GM18507 (cell line): ENCODE results near the gene WARS2.
A peak's percentile ranks its signal among the peaks of the same experiment; 100 is the strongest.
"Not testable (repeated sequence)": the region's sequence is repeated elsewhere in the genome, so short reads cannot be mapped to it uniquely, and the experiment has no call there.

Source experiments
- DNase-seq: peaks from one replicate; pipeline ENCODE4 v3.0.0; 2011; ENCODE audit warnings: low read depth; ENCODE audit not compliant: insufficient read length; ENCODE audit errors: extremely low spot score
- FAIRE-seq: peaks from 2 replicates; lab custom pipeline; 2011; peaks lifted over from hg19 to GRCh38; lab: Jason Lieb, UNC

The WARS2 gene

DNA sequence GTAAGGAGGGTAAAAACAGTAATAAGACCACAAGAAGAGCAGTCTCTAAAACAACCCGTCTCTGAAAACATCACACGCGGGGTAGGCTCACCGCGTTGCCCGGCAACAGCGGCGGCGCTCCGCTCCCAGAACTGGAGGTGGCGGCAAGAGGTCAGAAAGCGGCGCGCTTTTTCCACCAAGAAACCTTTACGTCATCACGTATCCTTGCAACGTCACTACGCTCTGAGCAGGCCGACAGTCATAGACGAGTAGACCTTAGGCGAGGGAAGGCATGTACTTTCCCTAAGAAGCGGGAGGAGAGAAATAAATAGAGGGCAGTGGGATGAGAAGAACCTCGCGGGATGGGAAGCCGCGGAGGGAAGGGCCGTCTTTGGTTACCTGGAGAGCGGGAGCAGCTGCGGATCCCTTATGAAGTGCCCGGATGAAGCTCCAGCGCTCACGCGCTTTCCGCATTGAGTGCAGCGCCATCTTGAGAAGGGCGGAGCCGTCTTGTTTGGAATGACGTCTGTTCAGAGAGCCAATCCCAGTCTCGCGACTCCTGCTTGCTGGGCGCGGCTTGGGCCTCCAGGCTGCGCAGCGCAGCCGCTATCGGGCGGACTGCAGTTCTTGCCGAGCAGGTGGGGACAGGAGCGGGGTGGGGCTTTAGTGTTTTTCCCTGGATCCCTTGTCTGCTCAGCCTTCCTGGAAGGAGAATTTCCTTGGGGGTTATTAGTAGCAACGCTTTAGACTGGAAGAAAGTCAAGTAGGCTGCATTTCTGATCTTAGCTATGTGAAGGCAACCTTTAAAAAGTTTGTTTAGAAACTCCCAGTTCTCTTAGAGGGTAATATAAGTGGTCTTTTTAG lies at the start of gene WARS2:
TSS of gene WARS2 (minus strand) at position 477 of the 843 bp plus-strand sequence. CDS start at position 468, 9 bp downstream.
- FAIRE-seq (peak; percentile 93), DNase-seq (peak; percentile 87)

GRCh38 chr1:119188926-119189325 lies 48.5 kb upstream of the WARS2 start:
- no peak for DNase-seq
- FAIRE-seq = no peak

GRCh38 chr1:119187416-119187815 lies 47.0 kb upstream of the WARS2 start:
- DNase-seq = no peak

GRCh38 chr1:119186471-119186870 lies 46.0 kb upstream of the WARS2 start:
- FAIRE-seq (no peak), DNase-seq (no peak)

More at GRCh38 chr1:119187416-119187815, 47.0 kb upstream of the WARS2 start:
- FAIRE-seq = no peak

- DNase-seq = no peak
- no peak for FAIRE-seq
These were observed 44.5 kb upstream of the WARS2 start for GRCh38 chr1:119184972-119185371.

DNA sequence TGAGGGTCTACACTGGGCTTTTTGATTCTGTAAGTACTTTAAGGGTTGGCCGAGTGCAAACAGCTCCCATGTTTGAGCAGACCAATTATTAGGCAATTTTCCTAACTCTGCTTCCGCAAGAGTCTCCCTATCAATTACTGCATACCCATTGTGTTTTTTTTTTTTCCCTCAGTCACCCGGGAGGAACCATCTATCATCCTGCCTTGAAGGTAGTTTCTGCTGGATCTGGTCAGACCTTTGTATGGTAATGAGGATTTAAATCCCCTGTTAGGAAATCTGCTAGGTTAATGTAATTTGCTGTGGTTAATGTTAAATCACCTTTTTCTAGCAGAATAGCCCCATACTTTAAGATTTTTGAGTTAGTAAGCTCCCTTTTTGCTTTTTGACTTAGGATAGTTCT lies 40.8 kb upstream of the WARS2 start:
- FAIRE-seq (no peak), DNase-seq (no peak)

GRCh38 chr1:119179051-119179450 lies 38.6 kb upstream of the WARS2 start:
- FAIRE-seq = no peak
- DNase-seq = no peak

DNA sequence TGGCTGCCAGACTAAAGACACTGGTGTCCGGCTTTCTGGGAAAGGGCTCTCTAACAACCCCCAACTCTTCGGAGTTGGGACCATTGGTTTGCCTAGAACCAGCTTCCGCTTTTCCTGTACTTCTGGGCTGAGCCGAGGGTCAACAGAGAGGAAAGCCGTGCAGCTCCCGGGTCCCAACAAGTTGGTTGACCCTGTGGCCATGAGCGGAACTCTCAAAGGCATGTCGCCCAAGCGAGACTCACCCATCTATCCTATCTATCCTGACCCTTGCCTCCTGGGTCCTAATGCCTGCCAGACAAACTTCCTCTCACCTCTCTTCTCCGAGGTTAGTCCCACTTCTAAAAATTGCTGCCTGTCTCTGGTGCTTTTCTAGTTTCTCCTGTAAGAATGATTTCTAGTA lies 32.5 kb upstream of the WARS2 start:
- not testable (repeated sequence) for FAIRE-seq, DNase-seq

GRCh38 chr1:119171381-119172010 lies 31.0 kb upstream of the WARS2 start:
- FAIRE-seq, DNase-seq: not testable (repeated sequence)

DNA sequence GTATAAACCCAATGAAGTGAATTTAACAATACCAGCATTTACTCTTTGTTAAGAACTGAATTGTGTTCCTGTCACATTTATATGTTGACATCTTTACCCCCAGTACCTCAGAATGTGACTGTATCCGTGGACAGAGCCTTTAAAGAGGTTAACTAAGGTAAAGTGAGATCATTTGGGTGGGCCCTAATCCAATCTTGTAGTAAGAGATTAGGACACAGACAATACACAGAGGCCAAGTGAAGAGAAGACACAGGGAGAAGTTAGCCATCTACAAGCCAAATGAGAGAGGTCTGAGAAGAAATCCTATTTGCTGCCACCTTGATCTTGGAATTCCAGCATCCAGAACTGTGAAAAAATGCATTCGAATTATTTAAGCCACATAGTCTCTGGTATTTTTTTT lies 22.9 kb upstream of the WARS2 start:
- FAIRE-seq (no peak), DNase-seq (no peak)

- no peak for FAIRE-seq
- no peak for DNase-seq
These were observed 20.4 kb upstream of the WARS2 start for GRCh38 chr1:119160866-119161265.

DNA sequence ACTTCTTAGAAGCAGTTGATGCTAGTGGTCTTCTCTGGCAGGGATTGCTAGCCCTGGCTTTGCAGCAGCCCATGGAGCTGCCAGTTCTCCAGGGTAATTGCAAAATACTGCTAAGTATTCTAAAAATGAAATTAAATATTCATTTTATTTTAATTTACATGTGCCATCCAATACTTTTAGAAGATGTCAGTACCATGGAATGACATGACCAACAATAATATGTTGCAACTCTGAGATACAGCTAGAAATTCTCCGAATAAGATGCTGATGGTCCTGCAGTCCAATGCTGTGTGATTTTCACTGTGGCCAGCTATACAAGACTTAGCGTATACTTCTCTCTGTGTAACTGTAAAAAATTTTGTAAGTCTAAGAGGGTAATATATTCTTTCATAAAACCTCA lies 20.0 kb upstream of the WARS2 start:
- no peak for FAIRE-seq
- DNase-seq = no peak

- FAIRE-seq (no peak), DNase-seq (no peak)
These were observed 19.5 kb upstream of the WARS2 start for GRCh38 chr1:119159966-119160365.

GRCh38 chr1:119159111-119159510 lies 18.7 kb upstream of the WARS2 start:
- DNase-seq (no peak), FAIRE-seq (no peak)

- not testable (repeated sequence) for FAIRE-seq
These were observed 16.3 kb upstream of the WARS2 start for GRCh38 chr1:119156761-119157160.

DNA sequence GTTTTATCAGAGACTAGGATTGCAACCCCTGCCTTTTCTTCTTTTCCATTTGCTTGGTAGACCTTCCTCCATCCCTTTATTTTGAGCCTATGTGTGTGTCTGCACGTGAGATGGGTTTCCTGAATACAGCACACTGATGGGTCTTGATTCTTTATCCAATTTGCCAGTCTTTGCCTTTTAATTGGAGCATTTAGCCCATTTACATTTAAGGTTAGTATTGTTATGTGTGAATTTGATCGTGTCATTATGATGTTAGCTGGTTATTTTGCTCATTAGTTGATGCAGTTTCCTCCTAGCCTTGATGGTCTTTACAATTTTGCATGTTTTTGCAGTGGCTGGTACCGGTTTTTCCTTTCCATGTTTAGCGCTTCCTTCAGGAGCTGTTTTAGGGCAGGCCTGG lies 14.6 kb upstream of the WARS2 start:
- DNase-seq, FAIRE-seq: not testable (repeated sequence)

More at GRCh38 chr1:119156761-119157160, 16.3 kb upstream of the WARS2 start:
- DNase-seq = not testable (repeated sequence)

DNA sequence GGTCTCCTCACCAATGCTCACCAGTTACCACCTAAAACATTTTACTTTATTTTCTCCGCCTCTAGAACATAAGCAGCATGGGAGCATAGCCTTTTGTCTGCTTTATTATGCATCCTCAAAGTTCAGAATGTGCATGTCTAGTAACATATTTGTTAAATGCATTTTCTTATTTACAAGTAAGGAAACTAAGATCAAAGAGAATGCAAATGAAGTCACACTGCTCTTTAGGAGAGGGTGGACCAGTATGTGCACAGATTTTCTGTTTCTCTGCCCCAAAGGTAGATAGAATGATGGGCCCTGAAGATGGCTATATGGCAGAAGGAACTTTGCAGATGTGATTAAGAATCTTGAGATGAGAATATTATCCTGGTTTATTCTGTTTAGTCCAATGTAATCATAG lies 9.7 kb upstream of the WARS2 start:
- DNase-seq = no peak
- FAIRE-seq = no peak

DNA sequence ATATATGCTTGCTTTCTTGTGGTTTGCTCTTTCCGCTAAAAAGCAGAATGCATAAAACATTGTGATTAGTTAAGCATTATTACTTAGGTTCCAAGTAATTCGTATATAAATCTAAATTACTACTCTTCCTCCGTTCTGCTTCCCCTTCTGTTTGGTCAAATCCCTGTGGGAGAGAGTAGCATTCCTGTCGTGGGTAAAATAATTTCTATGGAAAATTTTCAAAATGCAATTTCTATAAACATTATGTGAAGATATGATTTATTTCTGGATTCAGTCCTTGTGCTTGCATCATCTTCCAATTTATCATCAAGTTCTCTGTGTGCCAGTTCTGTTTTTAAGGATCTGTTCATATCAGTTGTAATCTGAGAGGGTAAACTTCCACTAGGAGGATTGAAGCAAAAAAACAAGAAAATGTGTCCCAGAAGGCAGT lies 7.2 kb upstream of the WARS2 start:
- no peak for DNase-seq
- no peak for FAIRE-seq

GRCh38 chr1:119146466-119146865 lies 6.0 kb upstream of the WARS2 start:
- DNase-seq (no peak), FAIRE-seq (no peak)

DNA sequence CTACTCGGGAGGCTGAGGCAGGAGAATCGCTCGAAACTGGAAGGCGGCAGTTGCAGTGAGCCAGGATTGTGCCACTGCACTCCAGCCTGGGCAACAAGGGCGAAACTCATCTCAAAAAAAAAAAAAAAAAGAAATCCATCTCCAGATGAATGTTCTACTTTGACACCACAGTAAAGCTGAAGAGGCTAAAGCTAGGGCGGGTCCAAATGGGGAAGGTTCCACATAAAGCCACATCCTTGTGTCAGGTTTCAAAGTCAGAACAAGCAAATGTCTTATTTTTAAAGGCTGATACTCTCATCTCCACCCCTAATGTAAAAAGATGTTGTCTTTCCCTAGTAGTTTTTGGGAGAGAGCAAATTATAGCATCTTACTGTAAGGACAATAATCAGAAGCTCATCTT lies 4.4 kb upstream of the WARS2 start:
- FAIRE-seq (no peak), DNase-seq (no peak)

GRCh38 chr1:119143706-119144105 lies 3.3 kb upstream of the WARS2 start:
- FAIRE-seq (no peak), DNase-seq (no peak)
